NB4 (cell line): ENCODE measurements around the gene UBE2F.

Source experiments
- CTCF ChIP-seq: IDR thresholded peaks from one replicate; pipeline ENCODE4 v1.5.1; 2012; ENCODE audit warnings: low read depth, low read length
- POLR2A ChIP-seq: IDR thresholded peaks from 2 replicates; pipeline ENCODE4 v1.6.1; 2011; ENCODE audit warnings: mild to moderate bottlenecking; ENCODE audit not compliant: insufficient read length; ENCODE audit errors: extremely low read depth
- TF ChIP-seq, protein P1 (sequence below): IDR thresholded peaks from 2 replicates; pipeline ENCODE4 v1.6.1; 2011; ENCODE audit warnings: low read depth, low read length

GRCh38 chr2:238090887-238091286, 124.1 kb downstream of the UBE2F start:
- TF ChIP-seq POLR2A, result no peak
- TF ChIP-seq CTCF, result no peak
- TF ChIP-seq, protein P1, sequence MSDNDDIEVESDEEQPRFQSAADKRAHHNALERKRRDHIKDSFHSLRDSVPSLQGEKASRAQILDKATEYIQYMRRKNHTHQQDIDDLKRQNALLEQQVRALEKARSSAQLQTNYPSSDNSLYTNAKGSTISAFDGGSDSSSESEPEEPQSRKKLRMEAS, result no peak
